Right atrium auricular region (tissue), 2 donors: ENCODE data around the gene SUCLG2. TPM values are rescaled to one million over a fixed set of nuclear protein-coding genes. Genes with fewer than 3 reads are reported as not detected.

Experiments used
- DNase-seq: peaks from one replicate; pipeline ENCODE4 v3.0.0-alpha.2; 2019; ENCODE audit warnings: low spot score
- H3K27ac ChIP-seq, 2 donors: fragments of 200-600 bp; sonication (generic); 1 replicate in 1 of 2; 2 replicates in 1 of 2; pipeline ENCODE4 v1.5.1; 2016 to 2019
- H3K27me3 ChIP-seq, 2 donors: fragments of 200-600 bp; sonication (generic); one replicate each; pipeline versions ENCODE4 v1.5.1 to v1.6.0; 2017 to 2019
- H3K36me3 ChIP-seq: fragments of 200-600 bp; sonication (generic); one replicate; pipeline ENCODE4 v1.5.1; 2016
- H3K4me1 ChIP-seq, 2 donors: fragments of 200-600 bp; sonication (generic); one replicate each; pipeline versions ENCODE4 v1.5.1 to v1.6.0; 2017 to 2019
- H3K4me3 ChIP-seq, 2 donors: fragments of 200-600 bp; sonication (generic); 1 replicate in 1 of 2; 2 replicates in 1 of 2; pipeline ENCODE4 v1.5.1; 2017 to 2019; ENCODE audit warnings: mild to moderate bottlenecking in 1 of 2, moderate library complexity in 1 of 2
- H3K9me3 ChIP-seq, 2 donors: fragments of 200-600 bp; sonication (generic); one replicate each; pipeline ENCODE4 v1.5.1; 2019
- total RNA-seq, 2 donors: library from RNA; depleted of rRNA; stranded (reverse); fragments of >200 nt; gene quantifications; one replicate each; pipeline ENCODE4 v1.1.0, GENCODE V29; 2016
- TF ChIP-seq, protein P1 (sequence below), 2 donors: fragments of 200-600 bp; sonication (generic); IDR thresholded peaks; one replicate each; pipeline ENCODE4 v1.5.1; 2019; ENCODE audit warnings: antibody characterized with exemption in 2 of 2

SUCLG2 gene
- total RNA-seq, 2 donors from 2014 or later: 39.0 to 81.5 TPM

- H3K4me1 ChIP-seq: no peaks in the 10 kb centered on the region
- H3K27me3 ChIP-seq: no peaks in the 10 kb centered on the region
- H3K36me3 ChIP-seq: no peaks in the 10 kb centered on the region
- DNase-seq: no peak
- H3K9me3 ChIP-seq: peaks cover 0 to 11% of the 10 kb centered on the region in 2 donors
- TF ChIP-seq, protein P1, sequence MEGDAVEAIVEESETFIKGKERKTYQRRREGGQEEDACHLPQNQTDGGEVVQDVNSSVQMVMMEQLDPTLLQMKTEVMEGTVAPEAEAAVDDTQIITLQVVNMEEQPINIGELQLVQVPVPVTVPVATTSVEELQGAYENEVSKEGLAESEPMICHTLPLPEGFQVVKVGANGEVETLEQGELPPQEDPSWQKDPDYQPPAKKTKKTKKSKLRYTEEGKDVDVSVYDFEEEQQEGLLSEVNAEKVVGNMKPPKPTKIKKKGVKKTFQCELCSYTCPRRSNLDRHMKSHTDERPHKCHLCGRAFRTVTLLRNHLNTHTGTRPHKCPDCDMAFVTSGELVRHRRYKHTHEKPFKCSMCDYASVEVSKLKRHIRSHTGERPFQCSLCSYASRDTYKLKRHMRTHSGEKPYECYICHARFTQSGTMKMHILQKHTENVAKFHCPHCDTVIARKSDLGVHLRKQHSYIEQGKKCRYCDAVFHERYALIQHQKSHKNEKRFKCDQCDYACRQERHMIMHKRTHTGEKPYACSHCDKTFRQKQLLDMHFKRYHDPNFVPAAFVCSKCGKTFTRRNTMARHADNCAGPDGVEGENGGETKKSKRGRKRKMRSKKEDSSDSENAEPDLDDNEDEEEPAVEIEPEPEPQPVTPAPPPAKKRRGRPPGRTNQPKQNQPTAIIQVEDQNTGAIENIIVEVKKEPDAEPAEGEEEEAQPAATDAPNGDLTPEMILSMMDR (IDR thresholded peaks at IDR 0.05): no peak
- no peak overlapping the region for H3K4me3 ChIP-seq
- no peak overlapping the region for H3K27ac ChIP-seq
These were observed 234.6 kb downstream of the SUCLG2 start for GRCh38 chr3:67419779-67420178.

GRCh38 chr3:67419218-67419529 is 235.2 kb downstream of the SUCLG2 start:
- Histone ChIP-seq H3K4me3 (no peak overlapping the region), H3K9me3 (peaks cover 0 to 11% of the 10 kb centered on the region in 2 donors), H3K4me1 (no peaks in the 10 kb centered on the region), H3K27me3 (no peaks in the 10 kb centered on the region), H3K36me3 (no peaks in the 10 kb centered on the region), H3K27ac (no peak overlapping the region)
- TF ChIP-seq, protein P1 (IDR thresholded peaks at IDR 0.05): no peak
- DNase-seq: no peak

DNA sequence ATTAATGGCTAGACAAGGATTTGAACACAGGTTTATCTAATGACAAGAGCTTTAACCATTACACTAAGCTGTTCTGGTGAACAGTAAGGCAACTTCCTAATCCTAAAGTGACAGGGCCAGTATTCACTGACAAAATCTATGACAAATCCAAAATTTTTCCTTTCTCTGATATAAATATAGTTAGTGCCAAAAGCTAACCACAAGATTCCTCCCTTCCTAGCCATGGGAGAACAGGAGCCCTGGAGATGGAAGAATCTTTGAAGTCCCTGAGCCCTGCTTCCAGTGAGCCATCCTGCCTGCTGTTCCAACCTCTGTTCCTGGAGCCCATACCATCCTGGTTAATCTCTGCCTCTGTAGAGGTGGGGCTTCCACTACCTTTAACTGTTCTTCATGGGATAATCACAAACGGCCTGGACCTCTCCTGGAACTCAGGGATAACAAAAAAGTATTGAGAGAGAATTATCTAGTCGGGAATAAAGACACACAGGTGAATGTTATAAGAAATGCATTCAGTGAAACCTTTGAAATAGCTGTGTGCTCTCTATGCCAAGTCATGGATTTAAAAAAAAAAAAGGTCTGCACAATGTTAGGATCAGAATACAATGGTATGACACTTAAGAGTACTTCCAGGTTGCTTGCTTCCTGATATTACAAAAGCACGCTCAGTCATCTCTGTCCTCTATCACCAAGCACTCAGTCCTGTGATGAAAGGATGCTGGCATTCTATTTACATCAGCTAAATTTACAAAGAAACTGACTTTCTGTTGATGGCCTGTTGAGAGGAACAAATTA is 235.8 kb downstream of the SUCLG2 start:
- no peaks in the 10 kb centered on the region for H3K27me3 ChIP-seq
- H3K4me1 ChIP-seq: no peaks in the 10 kb centered on the region
- no peak overlapping the region for H3K4me3 ChIP-seq
- no peaks in the 10 kb centered on the region for H3K36me3 ChIP-seq
- H3K9me3 ChIP-seq: peaks cover 0 to 11% of the 10 kb centered on the region in 2 donors
- DNase-seq: no peak
- H3K27ac ChIP-seq: no peak overlapping the region
- TF ChIP-seq, protein P1 (IDR thresholded peaks at IDR 0.05): no peak

DNA sequence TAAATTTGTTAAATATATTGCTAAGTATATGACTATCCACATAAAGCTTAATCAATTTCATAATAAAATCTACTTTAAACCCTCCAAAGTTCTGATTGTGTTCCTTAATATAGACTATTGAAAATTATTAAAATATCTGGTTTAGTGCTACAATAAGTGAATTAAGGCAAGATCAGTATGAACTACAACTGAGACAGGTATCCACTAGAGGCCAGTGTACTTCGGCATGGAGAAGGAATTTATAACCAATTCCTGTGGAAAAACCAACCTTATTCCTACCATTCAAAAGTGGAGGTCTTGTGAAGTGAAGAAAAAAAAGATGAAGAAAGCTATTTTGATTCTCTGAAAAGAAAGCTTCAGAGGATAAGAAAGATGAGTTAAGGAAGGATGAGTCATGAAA is 237.7 kb downstream of the SUCLG2 start:
- no peak for DNase-seq
- Histone ChIP-seq H3K27ac (no peak overlapping the region), H3K27me3 (no peaks in the 10 kb centered on the region), H3K36me3 (no peaks in the 10 kb centered on the region), H3K4me1 (peaks cover 0 to 7% of the 10 kb centered on the region in 2 donors), H3K4me3 (no peak overlapping the region), H3K9me3 (peaks cover 0 to 11% of the 10 kb centered on the region in 2 donors)
- TF ChIP-seq, protein P1 (IDR thresholded peaks at IDR 0.05): no peak

- Histone ChIP-seq H3K4me1 (peaks cover 0 to 8% of the 10 kb centered on the region in 2 donors), H3K27ac (no peak overlapping the region), H3K27me3 (no peaks in the 10 kb centered on the region), H3K36me3 (no peaks in the 10 kb centered on the region), H3K9me3 (peaks cover 0 to 11% of the 10 kb centered on the region in 2 donors), H3K4me3 (no peak overlapping the region)
- TF ChIP-seq, protein P1 (IDR thresholded peaks at IDR 0.05): no peak
- DNase-seq: no peak
These were observed 238.9 kb downstream of the SUCLG2 start for GRCh38 chr3:67415511-67415910.

GRCh38 chr3:67414740-67415139 is 239.7 kb downstream of the SUCLG2 start:
- TF ChIP-seq, protein P1 (IDR thresholded peaks at IDR 0.05): no peak
- no peaks in the 10 kb centered on the region for H3K36me3 ChIP-seq
- no peak overlapping the region for H3K27ac ChIP-seq
- no peak overlapping the region for H3K4me3 ChIP-seq
- H3K27me3 ChIP-seq: no peaks in the 10 kb centered on the region
- H3K9me3 ChIP-seq: peaks cover 0 to 3% of the 10 kb centered on the region in 2 donors
- no peak for DNase-seq
- H3K4me1 ChIP-seq: peaks cover 0 to 8% of the 10 kb centered on the region in 2 donors
